ENCODE results near the gene DEF6. TPM values are rescaled to one million over a fixed set of nuclear protein-coding genes. Genes with fewer than 3 reads are reported as not detected.
"Not testable (repeated sequence)": the region's sequence is repeated elsewhere in the genome, so short reads cannot be mapped to it uniquely, and the experiment has no call there.

DEF6 gene
- total RNA-seq, 1 donor from 2014 or later: 21.5 TPM

DNA sequence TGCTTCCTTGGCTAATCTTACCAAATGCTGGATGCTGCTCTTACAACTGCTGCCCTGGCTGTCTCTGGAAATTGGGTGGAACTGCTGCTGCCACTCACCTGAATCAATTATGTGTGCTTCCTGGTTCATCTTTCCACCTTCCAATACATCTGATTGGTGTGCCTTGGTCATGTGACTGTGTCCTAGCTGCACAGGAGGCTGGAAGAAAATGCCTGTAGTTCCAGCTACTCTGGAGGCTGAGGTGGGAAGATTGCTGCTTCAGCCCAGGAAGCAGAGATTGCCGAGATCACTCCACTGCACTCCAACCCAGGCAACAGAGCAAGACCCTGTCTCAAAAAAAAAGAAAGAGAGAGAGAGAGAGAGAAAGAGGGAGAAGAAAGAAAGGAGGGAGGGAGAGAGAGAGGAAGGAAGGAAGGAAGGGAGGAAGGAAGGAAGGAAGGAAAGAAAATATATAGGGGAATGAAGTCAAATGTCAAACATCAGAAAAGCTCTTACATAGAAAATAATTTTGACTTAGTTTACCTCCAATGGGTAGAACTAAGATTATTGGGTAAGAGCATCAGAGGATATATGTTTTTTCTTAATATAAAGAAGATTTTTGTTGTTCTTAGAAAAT, 30.6 kb downstream of the DEF6 start:
- Histone ChIP-seq H3K27me3 (ENCODE audit: low read depth) (no peaks in the 10 kb centered on the region), H3K36me3 (no peaks in the 10 kb centered on the region), H3K27ac (no peak overlapping the region), H3K4me1 (peaks cover 7% of the 10 kb centered on the region), H3K4me3 (no peak overlapping the region), H3K9me3 (no peaks in the 10 kb centered on the region)
- DNase-seq (no peak), ATAC-seq (no peak)
- intact Hi-C loops (cut with DNase I): no loop called here
- TF ChIP-seq, protein P1, sequence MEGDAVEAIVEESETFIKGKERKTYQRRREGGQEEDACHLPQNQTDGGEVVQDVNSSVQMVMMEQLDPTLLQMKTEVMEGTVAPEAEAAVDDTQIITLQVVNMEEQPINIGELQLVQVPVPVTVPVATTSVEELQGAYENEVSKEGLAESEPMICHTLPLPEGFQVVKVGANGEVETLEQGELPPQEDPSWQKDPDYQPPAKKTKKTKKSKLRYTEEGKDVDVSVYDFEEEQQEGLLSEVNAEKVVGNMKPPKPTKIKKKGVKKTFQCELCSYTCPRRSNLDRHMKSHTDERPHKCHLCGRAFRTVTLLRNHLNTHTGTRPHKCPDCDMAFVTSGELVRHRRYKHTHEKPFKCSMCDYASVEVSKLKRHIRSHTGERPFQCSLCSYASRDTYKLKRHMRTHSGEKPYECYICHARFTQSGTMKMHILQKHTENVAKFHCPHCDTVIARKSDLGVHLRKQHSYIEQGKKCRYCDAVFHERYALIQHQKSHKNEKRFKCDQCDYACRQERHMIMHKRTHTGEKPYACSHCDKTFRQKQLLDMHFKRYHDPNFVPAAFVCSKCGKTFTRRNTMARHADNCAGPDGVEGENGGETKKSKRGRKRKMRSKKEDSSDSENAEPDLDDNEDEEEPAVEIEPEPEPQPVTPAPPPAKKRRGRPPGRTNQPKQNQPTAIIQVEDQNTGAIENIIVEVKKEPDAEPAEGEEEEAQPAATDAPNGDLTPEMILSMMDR (IDR thresholded peaks at IDR 0.05): no peak

DNA sequence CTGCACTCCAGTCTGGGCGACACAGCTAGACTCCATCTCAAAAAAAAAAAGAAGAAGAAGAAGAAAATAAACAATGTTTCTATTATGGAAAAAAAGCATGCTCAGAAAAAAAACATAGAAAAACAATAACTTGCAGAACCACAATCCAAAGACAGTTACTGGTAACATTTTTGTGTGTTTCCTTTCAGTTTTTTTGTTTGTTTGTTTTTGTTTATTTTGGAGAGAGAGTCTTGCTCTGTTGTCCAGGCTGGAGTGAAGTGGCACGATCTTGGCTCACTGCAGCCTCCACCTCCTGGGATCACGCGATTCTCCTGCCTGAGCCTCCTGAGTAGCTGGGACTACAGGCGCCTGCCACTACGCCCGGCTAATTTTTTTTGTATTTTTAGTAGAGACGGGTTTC, 31.3 kb downstream of the DEF6 start:
- DNase-seq; intact Hi-C loops (cut with DNase I); H3K27ac ChIP-seq; H3K9me3 ChIP-seq; H3K4me1 ChIP-seq; ATAC-seq; H3K4me3 ChIP-seq; H3K36me3 ChIP-seq; H3K27me3 ChIP-seq (ENCODE audit: low read depth): not testable (repeated sequence)

DNA sequence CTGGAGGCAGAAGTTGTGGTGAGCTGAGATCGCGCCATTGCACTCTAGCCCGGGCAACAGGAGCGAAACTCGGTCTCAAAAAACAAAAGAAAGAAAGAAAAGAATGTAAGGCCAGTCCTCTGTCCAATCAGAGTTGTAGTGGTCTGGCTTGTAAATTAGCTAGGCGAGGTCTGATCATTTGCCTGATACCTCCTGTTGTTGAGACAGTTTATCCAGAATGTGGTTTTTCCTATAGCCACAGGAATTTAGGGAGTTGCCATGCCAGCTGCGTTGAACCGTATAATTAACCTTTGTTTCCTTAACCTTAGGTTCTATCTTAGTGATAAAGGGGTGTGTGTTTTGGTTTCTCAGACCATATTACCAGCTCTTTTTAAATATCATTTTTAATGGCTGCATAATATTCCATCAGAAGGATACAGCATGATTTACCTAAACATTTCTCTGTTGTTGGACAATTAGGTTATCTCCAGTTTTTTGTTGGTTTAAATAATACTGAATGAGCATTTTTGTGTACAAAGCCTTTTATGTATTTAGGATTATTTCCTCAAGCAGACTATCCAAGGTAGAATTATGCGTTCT, 33.0 kb downstream of the DEF6 start:
- Histone ChIP-seq H3K27me3 (ENCODE audit: low read depth) (no peaks in the 10 kb centered on the region), H3K4me3 (no peak overlapping the region), H3K4me1 (peaks cover 7% of the 10 kb centered on the region), H3K9me3 (no peaks in the 10 kb centered on the region), H3K36me3 (no peaks in the 10 kb centered on the region), H3K27ac (no peak overlapping the region)
- DNase-seq: no peak
- TF ChIP-seq, protein P1 (IDR thresholded peaks at IDR 0.05): no peak
- intact Hi-C loops (cut with DNase I): no loop called here
- ATAC-seq: no peak

DNA sequence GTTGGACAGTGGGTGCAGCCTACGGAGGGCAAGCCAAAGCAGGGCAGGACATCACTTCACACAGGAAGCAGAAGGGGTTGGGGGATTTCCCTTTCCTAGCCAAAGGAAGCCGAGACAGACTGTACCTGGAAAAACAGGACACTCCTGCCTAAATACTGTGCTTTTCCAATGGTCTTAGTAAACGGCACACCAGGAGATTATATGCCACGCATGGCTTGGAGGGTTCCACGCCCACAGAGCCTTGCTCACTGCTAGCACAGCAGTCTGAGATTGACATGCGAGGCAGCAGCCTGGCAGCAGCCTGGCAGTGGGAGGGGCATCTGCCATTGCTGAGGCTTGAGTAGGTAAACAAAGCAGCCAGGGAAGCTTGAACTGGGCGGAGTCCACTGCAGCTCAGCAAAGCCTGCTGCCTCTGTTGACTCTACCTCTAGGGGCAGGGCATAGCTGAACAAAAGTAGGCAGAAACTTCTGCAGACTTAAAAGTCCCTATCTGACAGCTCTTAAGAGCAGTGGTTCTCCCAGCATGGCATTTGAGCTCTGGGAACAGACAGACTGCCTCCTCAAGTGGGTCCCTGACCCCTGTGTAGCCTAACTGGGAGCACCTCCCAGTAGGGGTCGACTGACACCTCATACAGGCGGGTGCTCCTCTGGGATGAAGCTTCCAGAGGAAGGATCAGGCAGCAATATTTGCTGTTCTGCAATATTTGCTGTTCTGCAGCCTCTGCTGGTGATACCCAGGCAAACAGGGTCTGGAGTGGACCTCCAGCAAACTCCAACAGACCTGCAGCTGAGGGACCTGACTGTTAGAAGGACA, 34.7 kb downstream of the DEF6 start:
- H3K36me3 ChIP-seq; H3K27me3 ChIP-seq (ENCODE audit: low read depth); H3K9me3 ChIP-seq; H3K4me1 ChIP-seq; H3K27ac ChIP-seq; intact Hi-C loops (cut with DNase I); H3K4me3 ChIP-seq: not testable (repeated sequence)
- peak; percentile 91 to 92 for ATAC-seq
- TF ChIP-seq, protein P1 (IDR thresholded peaks at IDR 0.05): peak; percentile 27
- DNase-seq: peak; percentile 88

DNA sequence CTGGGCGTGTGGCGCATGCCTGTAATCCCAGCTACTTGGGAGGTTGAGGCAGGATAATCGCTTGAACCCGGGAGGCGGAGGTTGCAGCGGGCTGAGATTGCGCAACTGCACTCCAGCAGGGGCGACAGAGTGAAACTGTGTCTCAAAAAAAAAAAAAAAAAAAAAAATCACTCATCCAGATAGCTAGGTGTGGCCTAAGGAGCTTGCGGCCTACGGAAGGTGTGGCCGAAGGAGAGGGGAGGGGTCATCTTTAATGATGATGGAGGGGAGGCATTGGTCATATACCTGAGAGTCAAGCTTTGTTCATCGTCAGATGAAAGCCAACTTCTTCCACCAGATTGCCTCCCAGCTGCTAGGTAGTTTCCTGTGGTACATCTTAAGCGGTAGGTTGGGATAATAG, 43.9 kb downstream of the DEF6 start:
- H3K9me3 ChIP-seq: no peaks in the 10 kb centered on the region
- H3K4me3 ChIP-seq: no peak overlapping the region
- H3K4me1 ChIP-seq: peaks cover 26% of the 10 kb centered on the region
- intact Hi-C loops (cut with DNase I): loop anchor here (10.0 kb wide), 1 partner anchor 103 kb away; no protein-coding TSS in a partner anchor
- DNase-seq (no peak), ATAC-seq (no peak)
- H3K36me3 ChIP-seq: peaks cover 13% of the 10 kb centered on the region
- H3K27me3 ChIP-seq (ENCODE audit: low read depth): no peaks in the 10 kb centered on the region
- H3K27ac ChIP-seq: no peak overlapping the region
- TF ChIP-seq, protein P1 (IDR thresholded peaks at IDR 0.05): no peak

Data from lower lobe of right lung (tissue), 2 donors.